ENCODE measurements around the gene GPRIN3.

DNA sequence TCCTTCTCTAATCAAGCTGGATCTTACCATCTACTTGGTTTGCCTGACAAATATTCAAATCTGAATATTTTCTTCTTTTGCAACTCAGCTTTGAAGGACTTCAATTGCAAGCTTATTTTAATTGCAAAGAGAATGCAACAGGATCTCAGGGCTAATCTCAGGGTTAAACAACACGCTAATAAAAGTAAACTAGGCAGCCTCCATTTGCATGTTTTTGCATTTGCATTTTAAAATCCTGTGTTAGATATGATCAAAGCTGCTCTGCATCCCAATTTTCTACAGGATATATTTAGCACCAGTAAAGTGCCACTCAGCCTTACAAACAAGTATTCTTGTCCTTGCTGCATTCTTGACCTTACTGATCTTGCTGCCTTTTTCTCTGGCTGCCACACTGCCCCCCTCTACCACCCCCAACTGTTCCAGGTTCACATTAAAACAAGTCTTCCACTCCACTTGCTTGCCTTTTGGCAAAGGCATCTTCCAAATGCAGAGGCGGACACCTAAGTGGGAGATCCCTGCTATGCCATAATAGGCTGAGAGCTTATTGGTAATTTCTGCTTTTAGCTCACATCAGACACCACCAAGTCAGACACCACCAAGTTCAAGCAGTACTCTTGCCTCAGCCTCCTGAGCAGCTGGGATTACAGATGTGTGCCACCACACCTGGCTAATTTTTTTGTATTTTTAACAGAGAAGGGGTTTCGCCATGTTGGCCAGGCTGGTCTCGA lies 48.1 kb downstream of the GPRIN3 start:
- TF ChIP-seq POLR2A (IDR thresholded peaks at IDR 0.05), result no peak
- TF ChIP-seq, protein P1, sequence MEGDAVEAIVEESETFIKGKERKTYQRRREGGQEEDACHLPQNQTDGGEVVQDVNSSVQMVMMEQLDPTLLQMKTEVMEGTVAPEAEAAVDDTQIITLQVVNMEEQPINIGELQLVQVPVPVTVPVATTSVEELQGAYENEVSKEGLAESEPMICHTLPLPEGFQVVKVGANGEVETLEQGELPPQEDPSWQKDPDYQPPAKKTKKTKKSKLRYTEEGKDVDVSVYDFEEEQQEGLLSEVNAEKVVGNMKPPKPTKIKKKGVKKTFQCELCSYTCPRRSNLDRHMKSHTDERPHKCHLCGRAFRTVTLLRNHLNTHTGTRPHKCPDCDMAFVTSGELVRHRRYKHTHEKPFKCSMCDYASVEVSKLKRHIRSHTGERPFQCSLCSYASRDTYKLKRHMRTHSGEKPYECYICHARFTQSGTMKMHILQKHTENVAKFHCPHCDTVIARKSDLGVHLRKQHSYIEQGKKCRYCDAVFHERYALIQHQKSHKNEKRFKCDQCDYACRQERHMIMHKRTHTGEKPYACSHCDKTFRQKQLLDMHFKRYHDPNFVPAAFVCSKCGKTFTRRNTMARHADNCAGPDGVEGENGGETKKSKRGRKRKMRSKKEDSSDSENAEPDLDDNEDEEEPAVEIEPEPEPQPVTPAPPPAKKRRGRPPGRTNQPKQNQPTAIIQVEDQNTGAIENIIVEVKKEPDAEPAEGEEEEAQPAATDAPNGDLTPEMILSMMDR (IDR thresholded peaks at IDR 0.05), result no peak

Data from upper lobe of left lung (tissue), 4 donors.